Measurements from ENCODE around the gene SPATA33.

GRCh38 chr16:89678258-89678657, 20.6 kb downstream of the SPATA33 start:
- TF ChIP-seq CTCF (IDR thresholded peaks at IDR 0.05; ENCODE audit: insufficient read depth, low read depth, low read length) = no peak
- no peak for TF ChIP-seq EZH2 (IDR thresholded peaks at IDR 0.05; ENCODE audit: insufficient read depth, low read length)

Data from astrocyte (in vitro differentiated cells and primary cell).